NCI-H524 (cell line): ENCODE measurements around the gene RACK1.
"Not testable (repeated sequence)": the region's sequence is repeated elsewhere in the genome, so short reads cannot be mapped to it uniquely, and the experiment has no call there.

Experiments used
- DNase-seq, 2 experiments: peaks; one replicate each; lab custom pipeline; 2025; lab: John Stamatoyannopoulos, UW

The RACK1 gene

GRCh38 chr5:181214249-181214648 is 29.5 kb downstream of the RACK1 start:
- DNase-seq, result not testable (repeated sequence)

GRCh38 chr5:181212934-181213333 is 30.8 kb downstream of the RACK1 start:
- DNase-seq, result no peak

- DNase-seq, result no peak
Observed at GRCh38 chr5:181212080-181212479, 31.6 kb downstream of the RACK1 start.

- no peak for DNase-seq
Observed at GRCh38 chr5:181211208-181211607, 32.5 kb downstream of the RACK1 start.

- not testable (repeated sequence) for DNase-seq
Observed at GRCh38 chr5:181210698-181211097, 33.0 kb downstream of the RACK1 start.

- DNase-seq, result not testable (repeated sequence)
Observed at GRCh38 chr5:181210148-181210547, 33.6 kb downstream of the RACK1 start.

GRCh38 chr5:181209006-181209405 is 34.7 kb downstream of the RACK1 start:
- not testable (repeated sequence) for DNase-seq

GRCh38 chr5:181207960-181208253 is 35.8 kb downstream of the RACK1 start:
- DNase-seq, result no peak

- no peak for DNase-seq
Observed at GRCh38 chr5:181207214-181207959, 36.3 kb downstream of the RACK1 start.

GRCh38 chr5:181205761-181206649 is 37.7 kb downstream of the RACK1 start:
- no peak for DNase-seq

- DNase-seq, result no peak
Observed at GRCh38 chr5:181204826-181205760, 38.6 kb downstream of the RACK1 start, which contains the start of gene TRIM7. TSS of gene TRIM7 (minus strand) at chr5:181205196. CDS start at chr5:181205110, 86 bp downstream.

- DNase-seq, result no peak
Observed at GRCh38 chr5:181204113-181204825, 39.4 kb downstream of the RACK1 start.

- no peak for DNase-seq
Observed at GRCh38 chr5:181203777-181204112, 40.0 kb downstream of the RACK1 start.

GRCh38 chr5:181203093-181203711 is 40.5 kb downstream of the RACK1 start:
- no peak for DNase-seq

- no peak for DNase-seq
Observed at GRCh38 chr5:181200816-181201215, 42.9 kb downstream of the RACK1 start.

GRCh38 chr5:181199881-181200638 is 43.6 kb downstream of the RACK1 start:
- no peak for DNase-seq

GRCh38 chr5:181198905-181199519 is 44.7 kb downstream of the RACK1 start:
- DNase-seq, result no peak

GRCh38 chr5:181198106-181198685 is 45.5 kb downstream of the RACK1 start:
- DNase-seq, result no peak

GRCh38 chr5:181197326-181197951 is 46.3 kb downstream of the RACK1 start:
- DNase-seq, result no peak
